Caco-2 (cell line): ENCODE results near the gene MCM8. TPM values are rescaled to one million over a fixed set of nuclear protein-coding genes. Genes with fewer than 3 reads are reported as not detected.

Experiments
- BruUV-seq: library from RNA; stranded (reverse); fragments of 400-500 nt; replicated peaks from 2 replicates; lab custom pipeline; 2021; lab: Mats Ljungman, UMichigan
- CTCF ChIA-PET: fragments of 300-600 bp; sonication (Branson Sonifier 250); formaldehyde crosslinking; loops from one replicate; lab custom pipeline; 2022; ENCODE audit warnings: antibody characterized with exemption; lab: Charles Lee
- POLR2A ChIA-PET: fragments of 300-600 bp; sonication (Branson Sonifier 250); formaldehyde crosslinking; loops from one replicate; lab custom pipeline; 2022; ENCODE audit warnings: antibody characterized with exemption; lab: Charles Lee
- DNase-seq, 2 experiments: peaks; one replicate each; pipeline versions ENCODE4 v3.0.0 to v3.0.0-alpha.2; 2020 to 2022
- H3K27me3 ChIP-seq: replicated peaks from 2 replicates; pipeline ENCODE4 v1.6.0; 2011; ENCODE audit warnings: low read length; ENCODE audit not compliant: control insufficient read depth, insufficient read depth
- H3K36me3 ChIP-seq: 2 replicates; pipeline ENCODE4 v1.5.1; 2011; ENCODE audit warnings: low read length; ENCODE audit not compliant: control insufficient read depth, insufficient read depth
- H3K4me1 ChIP-seq: fragments of 250-450 bp; sonication (Bioruptor Pico); 2 replicates; pipeline ENCODE4 v1.5.1; 2020; ENCODE audit warnings: mild to moderate bottlenecking
- H3K4me3 ChIP-seq: 2 replicates; pipeline ENCODE4 v1.5.1; 2011; ENCODE audit warnings: low read depth, mild to moderate bottlenecking, control low read depth, low read length
- H3K9me3 ChIP-seq: fragments of 250-450 bp; sonication (Bioruptor Pico); 2 replicates; pipeline ENCODE4 v1.5.1; 2020; ENCODE audit warnings: mild to moderate bottlenecking, moderate library complexity
- H3K27ac Mint-ChIP-seq: one replicate; pipeline ENCODE4 v1.8.0; 2022; ENCODE audit warnings: mixed read lengths; ENCODE audit not compliant: unreplicated experiment
- H3K27me3 Mint-ChIP-seq: one replicate; pipeline ENCODE4 v1.8.0; 2022; ENCODE audit warnings: mixed read lengths; ENCODE audit not compliant: insufficient read depth, unreplicated experiment
- H3K36me3 Mint-ChIP-seq: one replicate; pipeline ENCODE4 v1.8.0; 2022; ENCODE audit warnings: mild to moderate bottlenecking, mixed read lengths; ENCODE audit not compliant: insufficient read depth, unreplicated experiment
- H3K4me1 Mint-ChIP-seq: one replicate; pipeline ENCODE4 v1.8.0; 2022; ENCODE audit warnings: low read depth, mixed read lengths; ENCODE audit not compliant: unreplicated experiment
- H3K4me3 Mint-ChIP-seq: one replicate; pipeline ENCODE4 v1.8.0; 2022; ENCODE audit warnings: mild to moderate bottlenecking, moderate library complexity, mixed read lengths; ENCODE audit not compliant: unreplicated experiment
- H3K9me3 Mint-ChIP-seq: one replicate; pipeline ENCODE4 v1.8.0; 2022; ENCODE audit warnings: mixed read lengths; ENCODE audit not compliant: unreplicated experiment
- intact Hi-C: fragments of 100-400 bp; cut with micrococcal nuclease; formaldehyde crosslinking; loops from one replicate; pipeline ENCODE4 v1.10.0; 2022; ENCODE audit not compliant: unreplicated experiment
- total RNA-seq: library from RNA; stranded (reverse); gene quantifications from 2 replicates; pipeline ENCODE4 v1.2.3, GENCODE V29; 2022
- TF ChIP-seq, protein P1 (sequence below), 2 experiments: fragments of 200-600 bp in 1 of 2; IDR thresholded peaks; 1 replicate in 1 of 2; 2 replicates in 1 of 2; pipeline versions ENCODE4 v1.5.1 to v1.8.0; 2011 to 2022; ENCODE audit warnings: antibody characterized with exemption in 1 of 2, control low read depth in 1 of 2, inconsistent platforms in 1 of 2, low read depth in 1 of 2, low read length in 1 of 2, mild to moderate bottlenecking in 1 of 2, moderate library complexity in 1 of 2; ENCODE audit not compliant: insufficient read depth in 1 of 2, severe bottlenecking in 1 of 2, unreplicated experiment in 1 of 2

The MCM8 gene
- total RNA-seq, 1 experiment from 2014 or later, result 38.4 TPM

DNA sequence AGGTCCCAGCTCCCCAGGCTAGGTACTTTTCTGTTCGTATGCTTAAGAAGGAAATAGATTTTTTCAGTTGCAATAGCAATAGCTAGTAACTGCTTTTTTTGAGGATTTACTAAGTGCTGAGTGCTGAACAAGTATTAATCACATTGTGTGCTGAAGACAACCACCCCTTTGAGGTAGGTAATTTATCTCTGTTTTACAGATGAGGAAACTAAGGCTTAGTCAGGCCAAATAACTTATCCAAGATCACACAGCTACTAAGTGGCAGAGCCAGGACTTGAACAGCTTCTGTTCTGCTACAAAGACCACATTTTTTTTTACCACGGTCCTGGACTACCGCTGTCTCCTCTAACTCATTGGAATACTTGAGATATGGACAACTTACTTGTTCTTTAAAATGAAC lies 63.6 kb downstream of the MCM8 start:
- ChIA-PET CTCF (no interaction called here), POLR2A (no interaction called here)
- Histone ChIP-seq H3K9me3 (no peaks in the 10 kb centered on the region), H3K4me3 (no peak overlapping the region), H3K4me1 (no peaks in the 10 kb centered on the region), H3K36me3 (peaks cover 7% of the 10 kb centered on the region), H3K27me3 (no peaks in the 10 kb centered on the region)
- Mint-ChIP-seq H3K4me3 (no peak overlapping the region), H3K36me3 (peaks cover 66% of the 10 kb centered on the region), H3K9me3 (no peaks in the 10 kb centered on the region), H3K4me1 (peaks cover 10% of the 10 kb centered on the region), H3K27ac (no peak overlapping the region), H3K27me3 (no peaks in the 10 kb centered on the region)
- intact Hi-C loops, result no loop called here
- no TSS peak for BruUV-seq
- DNase-seq, result no peak
- TF ChIP-seq, protein P1, sequence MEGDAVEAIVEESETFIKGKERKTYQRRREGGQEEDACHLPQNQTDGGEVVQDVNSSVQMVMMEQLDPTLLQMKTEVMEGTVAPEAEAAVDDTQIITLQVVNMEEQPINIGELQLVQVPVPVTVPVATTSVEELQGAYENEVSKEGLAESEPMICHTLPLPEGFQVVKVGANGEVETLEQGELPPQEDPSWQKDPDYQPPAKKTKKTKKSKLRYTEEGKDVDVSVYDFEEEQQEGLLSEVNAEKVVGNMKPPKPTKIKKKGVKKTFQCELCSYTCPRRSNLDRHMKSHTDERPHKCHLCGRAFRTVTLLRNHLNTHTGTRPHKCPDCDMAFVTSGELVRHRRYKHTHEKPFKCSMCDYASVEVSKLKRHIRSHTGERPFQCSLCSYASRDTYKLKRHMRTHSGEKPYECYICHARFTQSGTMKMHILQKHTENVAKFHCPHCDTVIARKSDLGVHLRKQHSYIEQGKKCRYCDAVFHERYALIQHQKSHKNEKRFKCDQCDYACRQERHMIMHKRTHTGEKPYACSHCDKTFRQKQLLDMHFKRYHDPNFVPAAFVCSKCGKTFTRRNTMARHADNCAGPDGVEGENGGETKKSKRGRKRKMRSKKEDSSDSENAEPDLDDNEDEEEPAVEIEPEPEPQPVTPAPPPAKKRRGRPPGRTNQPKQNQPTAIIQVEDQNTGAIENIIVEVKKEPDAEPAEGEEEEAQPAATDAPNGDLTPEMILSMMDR (IDR thresholded peaks at IDR 0.05; ENCODE audit: insufficient read depth in 1 of 2, low read depth in 1 of 2, low read length in 1 of 2, severe bottlenecking in 1 of 2, unreplicated experiment in 1 of 2), result no peak

DNA sequence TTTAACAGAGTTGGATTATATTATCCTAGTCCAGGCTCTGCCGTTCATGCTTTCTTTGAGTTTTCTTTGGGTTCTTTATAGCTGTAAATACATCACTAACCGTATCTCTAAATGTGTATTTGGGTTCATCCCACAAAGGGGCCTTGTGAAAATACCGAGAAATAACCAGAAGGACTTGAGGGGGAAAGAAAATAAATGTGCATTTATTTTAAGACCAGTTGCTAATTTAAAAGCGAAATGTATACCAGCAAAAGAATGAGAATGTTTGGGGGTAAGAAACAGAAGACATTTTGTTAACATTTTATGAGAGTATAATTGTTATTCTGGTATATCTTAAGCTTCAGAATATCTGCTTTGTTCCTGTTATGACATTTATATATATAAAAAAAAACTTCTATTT lies 64.5 kb downstream of the MCM8 start:
- intact Hi-C loops, result no loop called here
- H3K27ac Mint-ChIP-seq, result no peak overlapping the region
- ChIA-PET CTCF (no interaction called here), POLR2A (no interaction called here)
- H3K4me3 Mint-ChIP-seq, result no peak overlapping the region
- no peaks in the 10 kb centered on the region for H3K27me3 Mint-ChIP-seq
- H3K4me1 ChIP-seq, result no peaks in the 10 kb centered on the region
- peaks cover 70% of the 10 kb centered on the region for H3K36me3 Mint-ChIP-seq
- H3K27me3 ChIP-seq, result no peaks in the 10 kb centered on the region
- H3K36me3 ChIP-seq, result peaks cover 7% of the 10 kb centered on the region
- no peaks in the 10 kb centered on the region for H3K9me3 Mint-ChIP-seq
- H3K4me1 Mint-ChIP-seq, result peaks cover 10% of the 10 kb centered on the region
- no TSS peak for BruUV-seq
- TF ChIP-seq, protein P1 (IDR thresholded peaks at IDR 0.05; ENCODE audit: insufficient read depth in 1 of 2, low read depth in 1 of 2, low read length in 1 of 2, severe bottlenecking in 1 of 2, unreplicated experiment in 1 of 2), result no peak
- no peak overlapping the region for H3K4me3 ChIP-seq
- H3K9me3 ChIP-seq, result no peaks in the 10 kb centered on the region
- no peak for DNase-seq

DNA sequence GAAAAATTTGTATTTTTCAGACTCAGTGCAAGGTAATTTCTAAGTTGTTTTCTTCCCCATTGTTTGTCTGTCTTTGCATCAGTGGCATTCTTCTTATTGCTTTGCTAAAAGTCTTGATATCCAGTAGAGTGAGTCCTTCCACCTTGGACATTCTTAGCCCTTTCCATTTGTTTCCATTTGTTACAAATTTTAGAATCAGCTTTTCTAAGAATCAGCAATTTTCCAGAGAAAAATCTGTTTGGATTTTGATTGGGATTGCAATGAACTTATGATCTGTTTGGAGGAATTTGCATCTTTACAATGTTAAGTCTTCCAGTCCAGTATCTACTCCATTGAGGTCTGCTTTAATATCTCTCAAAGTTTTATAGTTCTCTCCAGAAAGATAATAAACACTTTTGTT lies 67.0 kb downstream of the MCM8 start:
- Histone ChIP-seq H3K36me3 (peaks cover 4% of the 10 kb centered on the region; the same call in 1 of the 2 replicates), H3K4me3 (no peak overlapping the region), H3K27me3 (no peaks in the 10 kb centered on the region), H3K9me3 (peaks cover 5% of the 10 kb centered on the region; the same call in 1 of the 2 replicates), H3K4me1 (no peaks in the 10 kb centered on the region)
- no peaks in the 10 kb centered on the region for H3K27me3 Mint-ChIP-seq
- ChIA-PET CTCF (interaction anchor here (0.6 kb wide), 1 partner anchor 15 kb away, joined by 4 read pairs; no protein-coding TSS in a partner anchor), POLR2A (no interaction called here)
- H3K4me1 Mint-ChIP-seq, result peaks cover 4% of the 10 kb centered on the region
- TF ChIP-seq, protein P1 (IDR thresholded peaks at IDR 0.05; ENCODE audit: insufficient read depth in 1 of 2, low read depth in 1 of 2, low read length in 1 of 2, severe bottlenecking in 1 of 2, unreplicated experiment in 1 of 2), result no peak
- H3K36me3 Mint-ChIP-seq, result peaks cover 64% of the 10 kb centered on the region
- BruUV-seq, result no TSS peak
- no peak overlapping the region for H3K27ac Mint-ChIP-seq
- H3K4me3 Mint-ChIP-seq, result no peak overlapping the region
- no peak for DNase-seq
- intact Hi-C loops, result no loop called here
- H3K9me3 Mint-ChIP-seq, result no peaks in the 10 kb centered on the region
